ENCODE measurements around the gene CARMIL1. TPM values are rescaled to one million over a fixed set of nuclear protein-coding genes. Genes with fewer than 3 reads are reported as not detected.

Gene CARMIL1
- total RNA-seq, 1 experiment from 2014 or later: 23.6 TPM

DNA sequence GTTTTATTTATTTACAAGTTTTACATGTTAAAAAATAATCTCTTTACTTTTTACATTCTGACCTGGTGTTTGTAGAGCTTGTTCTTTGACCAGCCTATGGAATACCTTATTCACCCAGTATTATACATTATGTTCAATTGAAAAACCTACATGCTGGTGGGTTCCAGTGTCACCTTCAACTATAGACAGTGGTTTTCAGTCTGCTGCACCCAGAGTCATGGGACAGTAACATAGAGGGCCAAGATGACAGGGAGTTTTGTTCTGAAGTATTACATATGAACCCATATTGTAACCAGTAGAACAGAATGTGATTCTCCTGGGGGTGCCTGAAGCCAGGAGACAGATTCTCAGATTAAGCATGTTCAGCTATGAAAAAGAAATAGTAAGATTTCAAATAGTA is 233.4 kb downstream of the CARMIL1 start:
- H3K4ac ChIP-seq (ENCODE audit: low read depth, low read length): no peak overlapping the region
- no peak overlapping the region for H3K14ac ChIP-seq (ENCODE audit: insufficient read depth, low read length)
- H3T11ph ChIP-seq (ENCODE audit: low read length): no peak overlapping the region
- no peak overlapping the region for H3K23ac ChIP-seq (ENCODE audit: insufficient read length, low read depth, low read length)
- Mint-ChIP-seq H3K4me3 (no peak overlapping the region), H3K4me1 (no peaks in the 10 kb centered on the region), H3K27ac (no peak overlapping the region), H3K9me3 (no peaks in the 10 kb centered on the region), H3K27me3 (ENCODE audit: low read depth) (no peaks in the 10 kb centered on the region), H3K36me3 (ENCODE audit: insufficient read depth in 1 of 3, low read depth in 3 of 3) (peaks cover 0 to 10% (median 3%) of the 10 kb centered on the region in 3 experiments; a peak in 4 of 7 replicates)
- no peaks in the 10 kb centered on the region for H3K79me1 ChIP-seq (ENCODE audit: insufficient read depth, low read depth, low read length, poor library complexity, severe bottlenecking)
- H2AK5ac ChIP-seq (ENCODE audit: insufficient read length, low read length): no peak overlapping the region
- no peak overlapping the region for H3K56ac ChIP-seq (ENCODE audit: insufficient read length, low read depth, low read length)
- H4K8ac ChIP-seq (replicated peaks; ENCODE audit: insufficient read length, low read depth, low read length): no peak overlapping the region
- H3K27me3 ChIP-seq (ENCODE audit: insufficient read depth, low read length): no peaks in the 10 kb centered on the region
- H2AFZ ChIP-seq (ENCODE audit: low read length): no peak overlapping the region
- no peaks in the 10 kb centered on the region for H3K79me2 ChIP-seq (ENCODE audit: insufficient read depth, low read length)
- H2BK5ac ChIP-seq (ENCODE audit: insufficient read length, low read length): no peak overlapping the region
- no peak overlapping the region for H2BK12ac ChIP-seq (ENCODE audit: insufficient read length, low read depth, low read length)
- H4K20me1 ChIP-seq (ENCODE audit: control insufficient read depth, insufficient read depth, insufficient read length): no peaks in the 10 kb centered on the region
- H2BK15ac ChIP-seq (ENCODE audit: low read depth, low read length): no peak overlapping the region
- TF ChIP-seq, protein P1, sequence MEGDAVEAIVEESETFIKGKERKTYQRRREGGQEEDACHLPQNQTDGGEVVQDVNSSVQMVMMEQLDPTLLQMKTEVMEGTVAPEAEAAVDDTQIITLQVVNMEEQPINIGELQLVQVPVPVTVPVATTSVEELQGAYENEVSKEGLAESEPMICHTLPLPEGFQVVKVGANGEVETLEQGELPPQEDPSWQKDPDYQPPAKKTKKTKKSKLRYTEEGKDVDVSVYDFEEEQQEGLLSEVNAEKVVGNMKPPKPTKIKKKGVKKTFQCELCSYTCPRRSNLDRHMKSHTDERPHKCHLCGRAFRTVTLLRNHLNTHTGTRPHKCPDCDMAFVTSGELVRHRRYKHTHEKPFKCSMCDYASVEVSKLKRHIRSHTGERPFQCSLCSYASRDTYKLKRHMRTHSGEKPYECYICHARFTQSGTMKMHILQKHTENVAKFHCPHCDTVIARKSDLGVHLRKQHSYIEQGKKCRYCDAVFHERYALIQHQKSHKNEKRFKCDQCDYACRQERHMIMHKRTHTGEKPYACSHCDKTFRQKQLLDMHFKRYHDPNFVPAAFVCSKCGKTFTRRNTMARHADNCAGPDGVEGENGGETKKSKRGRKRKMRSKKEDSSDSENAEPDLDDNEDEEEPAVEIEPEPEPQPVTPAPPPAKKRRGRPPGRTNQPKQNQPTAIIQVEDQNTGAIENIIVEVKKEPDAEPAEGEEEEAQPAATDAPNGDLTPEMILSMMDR (conservative IDR thresholded peaks at IDR 0.05): no peak
- no peak overlapping the region for H3K18ac ChIP-seq (ENCODE audit: insufficient read length, low read depth, low read length)
- no peak for DNase-seq
- H3K23me2 ChIP-seq (ENCODE audit: insufficient read length, low read depth, low read length, poor library complexity, severe bottlenecking): no peaks in the 10 kb centered on the region
- no peak overlapping the region for H2BK120ac ChIP-seq (ENCODE audit: low read depth, low read length, poor library complexity, severe bottlenecking)
- no peak overlapping the region for H3K9ac ChIP-seq (ENCODE audit: extremely low read depth, insufficient read length, low read length)
- no peak overlapping the region for H4K5ac ChIP-seq (ENCODE audit: insufficient read length, low read depth, low read length)
- H3K4me2 ChIP-seq (ENCODE audit: insufficient read depth, insufficient read length, low read length): no peak overlapping the region
- no peak overlapping the region for H3K27ac ChIP-seq (ENCODE audit: insufficient read length, low read depth, low read length)
- H4K91ac ChIP-seq (ENCODE audit: insufficient read length, low read depth, low read length): no peak overlapping the region
- H3K9me3 ChIP-seq (ENCODE audit: control insufficient read depth, low read depth, low read length): no peaks in the 10 kb centered on the region
- H2BK20ac ChIP-seq (ENCODE audit: low read depth, low read length, poor library complexity, severe bottlenecking): no peak overlapping the region
- H3K4me1 ChIP-seq (ENCODE audit: insufficient read depth, low read length): no peaks in the 10 kb centered on the region

Measured in H9 (cell line).